GM18511 (cell line): ENCODE measurements around the gene ANO3.
A peak's percentile ranks its signal among the peaks of the same experiment; 100 is the strongest.
"Not testable (repeated sequence)": the region's sequence is repeated elsewhere in the genome, so short reads cannot be mapped to it uniquely, and the experiment has no call there.

ENCODE experiments used
- ATAC-seq: cut with Tn5 transposase; IDR thresholded peaks from one replicate; pipeline ENCODE4 v1.9.1; 2021; ENCODE audit warnings: mild to moderate bottlenecking, moderate library complexity; ENCODE audit not compliant: unreplicated experiment

ANO3 gene

DNA sequence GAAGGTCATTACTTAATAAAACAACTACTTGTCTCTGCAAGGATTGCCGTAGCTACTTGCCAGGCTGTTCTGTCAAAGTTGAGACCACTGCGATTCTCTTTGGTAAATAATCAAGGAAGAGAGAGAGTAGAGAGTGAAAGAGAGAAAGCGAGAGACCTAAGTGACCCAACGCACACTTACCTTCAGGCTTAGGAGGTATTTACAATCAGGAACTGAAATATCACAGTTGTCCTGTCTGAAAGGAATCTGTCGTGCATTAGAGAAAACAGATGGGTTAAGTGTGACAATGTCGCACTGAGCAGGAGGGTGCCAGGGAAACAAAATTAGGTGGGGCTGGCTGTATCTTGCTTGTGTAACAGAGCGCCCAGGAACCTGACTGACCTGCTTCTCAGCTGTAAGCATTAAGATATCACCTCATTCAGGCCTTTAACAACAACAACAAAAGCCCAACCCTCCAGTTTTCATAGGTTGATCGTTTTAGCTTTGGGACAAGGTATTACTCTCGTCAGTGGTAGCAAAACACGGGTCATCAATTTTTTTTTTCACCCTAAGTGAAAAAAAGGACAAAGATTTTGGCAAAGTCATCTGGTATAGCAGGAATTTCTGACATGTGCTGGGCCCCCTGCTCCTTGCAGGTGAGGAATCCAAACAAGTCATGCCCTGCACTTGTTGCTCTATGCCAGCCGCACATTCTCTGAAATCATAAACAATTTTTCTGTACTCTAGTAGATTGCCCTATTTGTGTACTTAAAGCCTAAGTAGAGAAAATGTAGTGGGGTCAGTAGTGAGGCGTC lies 240.1 kb downstream of the ANO3 start, which contains the start of gene MUC15:
MUC15 (minus strand) TSS at position 403 of the 794 bp plus-strand sequence. CDS start 5,169 bp downstream, outside the sequence.
- no peak for ATAC-seq

- ATAC-seq = no peak
Observed at GRCh38 chr11:26572770-26573402, 241.0 kb downstream of the ANO3 start.

DNA sequence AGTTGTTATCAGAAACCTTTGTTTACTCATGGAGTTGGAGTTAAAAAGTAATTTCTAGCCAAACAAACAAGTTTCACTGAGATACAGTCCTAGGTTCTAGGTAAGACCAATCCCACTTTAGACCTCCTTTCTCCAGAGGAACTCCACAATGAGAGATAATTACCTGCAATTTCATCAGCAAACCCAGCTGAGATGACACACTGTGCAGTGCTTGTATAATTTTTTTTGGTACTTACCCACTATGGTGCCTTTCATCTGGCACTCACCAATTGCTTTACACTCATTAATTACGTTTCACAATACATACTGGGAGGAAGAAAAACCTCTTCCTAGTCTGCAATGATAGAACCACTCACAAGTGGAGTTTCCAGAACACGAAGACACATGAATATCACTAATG lies 242.0 kb downstream of the ANO3 start:
- ATAC-seq = no peak

DNA sequence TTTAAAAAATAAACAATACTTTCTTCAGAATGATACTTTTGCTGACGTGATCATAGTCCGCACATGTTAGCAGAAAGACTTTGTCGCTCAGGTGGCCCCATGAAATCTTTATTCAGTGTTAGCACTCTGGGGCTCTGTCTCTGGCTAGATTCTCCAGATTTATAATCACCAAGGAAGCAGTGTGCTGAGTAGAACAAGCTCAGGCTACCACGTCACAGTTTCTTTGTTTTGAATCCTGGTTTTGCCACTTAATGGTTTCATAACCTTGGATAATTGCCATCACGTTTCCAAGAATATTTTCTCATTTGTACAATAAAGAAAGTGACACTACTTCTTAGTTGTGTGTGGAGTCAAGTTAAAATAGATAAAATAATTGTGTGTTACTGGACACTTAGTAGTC lies 244.0 kb downstream of the ANO3 start:
- ATAC-seq = no peak

- no peak for ATAC-seq
Observed at GRCh38 chr11:26578998-26579661, 247.2 kb downstream of the ANO3 start.

- ATAC-seq = no peak
Observed at GRCh38 chr11:26579683-26580082, 247.8 kb downstream of the ANO3 start.

DNA sequence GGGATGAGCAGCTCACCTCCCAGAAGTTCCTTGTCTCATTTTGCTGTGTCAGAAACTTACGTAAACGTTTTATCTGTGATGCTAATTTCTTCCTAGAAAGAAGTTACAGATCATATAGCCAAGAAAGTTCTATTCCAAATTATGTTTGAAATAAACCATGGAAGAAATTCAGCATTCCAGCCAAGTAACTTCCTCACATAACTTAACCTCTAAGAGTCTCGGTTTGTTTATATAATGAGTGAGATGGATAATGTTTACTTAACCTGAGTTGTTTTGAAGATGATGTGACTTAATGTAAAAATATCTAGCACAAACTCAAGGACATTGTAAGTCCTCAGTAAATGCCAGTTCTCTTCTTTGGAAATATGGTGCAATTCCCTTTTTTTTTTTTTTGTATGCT lies 249.0 kb downstream of the ANO3 start:
- ATAC-seq = no peak

GRCh38 chr11:26583550-26583949 lies 251.6 kb downstream of the ANO3 start:
- ATAC-seq = no peak

DNA sequence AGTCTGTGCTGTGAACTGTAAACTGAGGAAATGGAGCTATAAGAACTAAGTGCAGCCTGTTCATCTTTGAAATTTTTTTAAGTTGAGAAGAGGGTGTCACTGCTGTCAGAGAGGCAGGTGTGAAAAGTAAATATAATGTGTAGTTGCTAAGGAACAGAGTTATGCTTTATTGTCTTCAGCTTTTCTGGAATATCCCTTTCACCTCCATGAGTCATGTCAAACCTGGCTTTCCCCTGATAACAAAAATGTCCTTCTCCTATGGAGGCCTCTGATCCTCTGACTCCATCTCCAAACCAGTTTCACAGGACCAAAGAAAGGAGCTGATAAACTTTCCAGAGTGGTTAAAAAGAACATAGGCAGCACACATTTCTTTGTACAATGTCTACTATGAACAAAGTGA lies 252.9 kb downstream of the ANO3 start:
- ATAC-seq = no peak

DNA sequence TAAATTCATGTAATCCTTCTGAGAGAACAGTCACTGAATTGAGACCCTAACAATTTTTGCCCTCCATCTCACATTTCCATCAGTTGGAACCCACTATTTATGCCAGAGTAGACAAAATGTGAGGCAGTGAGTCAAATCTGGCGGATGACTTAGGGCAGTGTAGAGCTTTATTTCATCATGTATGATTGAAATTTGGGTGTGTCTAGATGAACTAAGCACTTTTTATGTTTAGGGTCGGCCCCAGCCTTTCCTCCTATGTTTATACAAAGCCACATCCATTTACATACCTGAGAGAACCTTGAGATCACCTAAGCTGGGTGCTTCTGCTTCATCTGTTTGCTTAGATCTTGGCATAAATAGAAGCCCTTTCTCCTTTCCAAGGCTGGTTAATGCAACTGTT lies 255.1 kb downstream of the ANO3 start:
- ATAC-seq = no peak

GRCh38 chr11:26593691-26594090 lies 261.8 kb downstream of the ANO3 start:
- ATAC-seq = no peak

GRCh38 chr11:26595207-26595865 lies 263.4 kb downstream of the ANO3 start:
- ATAC-seq = not testable (repeated sequence)

- ATAC-seq = not testable (repeated sequence)
Observed at GRCh38 chr11:26597049-26597689, 265.2 kb downstream of the ANO3 start.

- ATAC-seq = no peak
Observed at GRCh38 chr11:26597899-26598298, 266.0 kb downstream of the ANO3 start.

- ATAC-seq = no peak
Observed at GRCh38 chr11:26599425-26599824, 267.5 kb downstream of the ANO3 start.

- no peak for ATAC-seq
Observed at GRCh38 chr11:26599876-26600434, 268.0 kb downstream of the ANO3 start.

GRCh38 chr11:26607725-26608506 lies 276.0 kb downstream of the ANO3 start:
- ATAC-seq = peak; percentile 59

GRCh38 chr11:26608507-26609146 lies 276.7 kb downstream of the ANO3 start:
- ATAC-seq = peak; percentile 43

DNA sequence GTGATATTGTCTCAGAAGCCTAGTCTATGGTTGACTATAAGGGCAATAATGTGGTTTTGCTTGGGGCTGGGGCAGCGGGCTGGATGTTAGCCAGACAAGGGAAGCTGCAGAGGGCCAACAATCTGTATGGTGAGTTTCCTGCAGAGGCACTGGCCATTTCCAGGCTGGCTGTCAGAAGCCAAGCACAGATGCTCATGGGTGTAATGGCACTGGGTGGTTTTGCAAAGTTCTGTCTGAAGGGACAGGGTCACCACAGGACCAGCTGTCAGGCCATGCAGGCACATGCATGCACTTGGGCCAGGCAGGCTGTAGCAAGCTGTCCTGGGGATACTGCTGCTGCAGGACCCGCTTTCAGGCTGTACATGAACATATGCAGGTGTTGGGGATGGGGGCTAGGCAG lies 281.8 kb downstream of the ANO3 start:
- no peak for ATAC-seq
